GM21737 (cell line): ENCODE data around the gene KCTD1.

ENCODE experiments used
- ATAC-seq: cut with Tn5 transposase; IDR thresholded peaks from one replicate; pipeline ENCODE4 v1.9.1; 2021; ENCODE audit warnings: mild to moderate bottlenecking, moderate library complexity; ENCODE audit not compliant: unreplicated experiment

KCTD1 gene

GRCh38 chr18:26549263-26550094 is 1.1 kb upstream of the KCTD1 start:
- no peak for ATAC-seq

- peak; percentile 62 for ATAC-seq
These were observed 523 bp downstream of the KCTD1 start for GRCh38 chr18:26547646-26548414.

GRCh38 chr18:26546875-26547645 is 1.3 kb downstream of the KCTD1 start:
- no peak for ATAC-seq

GRCh38 chr18:26546170-26546874 is 2.0 kb downstream of the KCTD1 start:
- ATAC-seq, result no peak

GRCh38 chr18:26545335-26546123 is 2.8 kb downstream of the KCTD1 start:
- ATAC-seq, result no peak

- ATAC-seq, result no peak
These were observed 3.9 kb downstream of the KCTD1 start for GRCh38 chr18:26544451-26544850.

GRCh38 chr18:26543373-26543772 is 5.0 kb downstream of the KCTD1 start:
- no peak for ATAC-seq

GRCh38 chr18:26540043-26540628 is 8.2 kb downstream of the KCTD1 start:
- no peak for ATAC-seq

GRCh38 chr18:26538524-26538923 is 9.8 kb downstream of the KCTD1 start:
- ATAC-seq, result no peak

GRCh38 chr18:26536664-26537063 is 11.7 kb downstream of the KCTD1 start:
- no peak for ATAC-seq

- no peak for ATAC-seq
These were observed 12.3 kb downstream of the KCTD1 start for GRCh38 chr18:26536032-26536431.

GRCh38 chr18:26535630-26536029 is 12.7 kb downstream of the KCTD1 start:
- ATAC-seq, result no peak

- ATAC-seq, result no peak
These were observed 15.7 kb downstream of the KCTD1 start for GRCh38 chr18:26532367-26533340.

GRCh38 chr18:26531605-26532298 is 16.6 kb downstream of the KCTD1 start:
- no peak for ATAC-seq

GRCh38 chr18:26526966-26527234 is 21.5 kb downstream of the KCTD1 start:
- ATAC-seq, result no peak

- no peak for ATAC-seq
These were observed 22.0 kb downstream of the KCTD1 start for GRCh38 chr18:26526128-26526965.
